Measurements from ENCODE around the gene LRP10.
A peak's percentile ranks its signal among the peaks of the same experiment; 100 is the strongest.
"Not testable (repeated sequence)": the region's sequence is repeated elsewhere in the genome, so short reads cannot be mapped to it uniquely, and the experiment has no call there.

Gene LRP10

GRCh38 chr14:22845821-22846625 is 25.5 kb upstream of the LRP10 start:
- no peak for DNase-seq (ENCODE audit: low read depth)
- Histone ChIP-seq H3K4me1 (ENCODE audit: control insufficient read depth, insufficient read depth, low read length) (peaks cover 81% of the 10 kb centered on the region), H3K36me3 (ENCODE audit: control insufficient read depth, insufficient read depth, low read length, severe bottlenecking) (peaks cover 58% of the 10 kb centered on the region), H3K9ac (ENCODE audit: low read length) (peak overlapping the region; percentile 73), H3K9me3 (ENCODE audit: control insufficient read depth, low read length) (no peaks in the 10 kb centered on the region), H3K27me3 (replicated peaks; ENCODE audit: control insufficient read depth, insufficient read depth, low read length) (no peaks in the 10 kb centered on the region), H3K4me3 (ENCODE audit: low read length) (no peak overlapping the region)

- H3K4me3 ChIP-seq (ENCODE audit: low read length), result no peak overlapping the region
- H3K9me3 ChIP-seq (ENCODE audit: control insufficient read depth, low read length), result no peaks in the 10 kb centered on the region
- peaks cover 81% of the 10 kb centered on the region for H3K4me1 ChIP-seq (ENCODE audit: control insufficient read depth, insufficient read depth, low read length)
- H3K9ac ChIP-seq (ENCODE audit: low read length), result peak overlapping the region; percentile 73
- no peaks in the 10 kb centered on the region for H3K27me3 ChIP-seq (replicated peaks; ENCODE audit: control insufficient read depth, insufficient read depth, low read length)
- DNase-seq (ENCODE audit: low read depth), result no peak
- peaks cover 50% of the 10 kb centered on the region for H3K36me3 ChIP-seq (ENCODE audit: control insufficient read depth, insufficient read depth, low read length, severe bottlenecking)
These were observed 24.7 kb upstream of the LRP10 start for GRCh38 chr14:22846811-22847307.

GRCh38 chr14:22847661-22848341 is 23.7 kb upstream of the LRP10 start:
- DNase-seq (ENCODE audit: low read depth), result peak; percentile 75
- H3K9ac ChIP-seq (ENCODE audit: low read length), result peak overlapping the region; percentile 80

GRCh38 chr14:22848351-22849164 is 23.0 kb upstream of the LRP10 start:
- Histone ChIP-seq H3K36me3 (ENCODE audit: control insufficient read depth, insufficient read depth, low read length, severe bottlenecking) (peaks cover 33% of the 10 kb centered on the region), H3K27me3 (replicated peaks; ENCODE audit: control insufficient read depth, insufficient read depth, low read length) (no peaks in the 10 kb centered on the region), H3K9ac (ENCODE audit: low read length) (peak overlapping the region; percentile 80), H3K4me1 (ENCODE audit: control insufficient read depth, insufficient read depth, low read length) (peaks cover 86% of the 10 kb centered on the region), H3K4me3 (ENCODE audit: low read length) (peak overlapping the region; percentile 6), H3K9me3 (ENCODE audit: control insufficient read depth, low read length) (no peaks in the 10 kb centered on the region)
- DNase-seq (ENCODE audit: low read depth), result peak; percentile 96

More at GRCh38 chr14:22847661-22848341, 23.7 kb upstream of the LRP10 start:
- H3K4me1 ChIP-seq (ENCODE audit: control insufficient read depth, insufficient read depth, low read length), result peaks cover 81% of the 10 kb centered on the region
- peaks cover 40% of the 10 kb centered on the region for H3K36me3 ChIP-seq (ENCODE audit: control insufficient read depth, insufficient read depth, low read length, severe bottlenecking)
- no peaks in the 10 kb centered on the region for H3K27me3 ChIP-seq (replicated peaks; ENCODE audit: control insufficient read depth, insufficient read depth, low read length)
- no peaks in the 10 kb centered on the region for H3K9me3 ChIP-seq (ENCODE audit: control insufficient read depth, low read length)
- peak overlapping the region; percentile 22 for H3K4me3 ChIP-seq (ENCODE audit: low read length)

- no peaks in the 10 kb centered on the region for H3K27me3 ChIP-seq (replicated peaks; ENCODE audit: control insufficient read depth, insufficient read depth, low read length)
- peak overlapping the region; percentile 46 for H3K4me3 ChIP-seq (ENCODE audit: low read length)
- peaks cover 85% of the 10 kb centered on the region for H3K4me1 ChIP-seq (ENCODE audit: control insufficient read depth, insufficient read depth, low read length)
- H3K36me3 ChIP-seq (ENCODE audit: control insufficient read depth, insufficient read depth, low read length, severe bottlenecking), result peaks cover 26% of the 10 kb centered on the region
- no peaks in the 10 kb centered on the region for H3K9me3 ChIP-seq (ENCODE audit: control insufficient read depth, low read length)
- peak overlapping the region; percentile 80 for H3K9ac ChIP-seq (ENCODE audit: low read length)
- no peak for DNase-seq (ENCODE audit: low read depth)
These were observed 22.2 kb upstream of the LRP10 start for GRCh38 chr14:22849212-22849819.

GRCh38 chr14:22850944-22851764 is 20.4 kb upstream of the LRP10 start:
- Histone ChIP-seq H3K4me1 (ENCODE audit: control insufficient read depth, insufficient read depth, low read length) (peaks cover 68% of the 10 kb centered on the region), H3K27me3 (replicated peaks; ENCODE audit: control insufficient read depth, insufficient read depth, low read length) (no peaks in the 10 kb centered on the region), H3K4me3 (ENCODE audit: low read length) (peak overlapping the region; percentile 53), H3K36me3 (ENCODE audit: control insufficient read depth, insufficient read depth, low read length, severe bottlenecking) (peaks cover 9% of the 10 kb centered on the region), H3K9me3 (ENCODE audit: control insufficient read depth, low read length) (no peaks in the 10 kb centered on the region), H3K9ac (ENCODE audit: low read length) (peak overlapping the region; percentile 90)
- peak; percentile 96 for DNase-seq (ENCODE audit: low read depth)

GRCh38 chr14:22852178-22852577 is 19.4 kb upstream of the LRP10 start:
- Histone ChIP-seq H3K4me1 (ENCODE audit: control insufficient read depth, insufficient read depth, low read length) (peaks cover 59% of the 10 kb centered on the region), H3K4me3 (ENCODE audit: low read length) (peak overlapping the region; percentile 1), H3K9ac (ENCODE audit: low read length) (peak overlapping the region; percentile 90)
- not testable (repeated sequence) for H3K27me3 ChIP-seq (replicated peaks; ENCODE audit: control insufficient read depth, insufficient read depth, low read length); DNase-seq (ENCODE audit: low read depth); H3K9me3 ChIP-seq (ENCODE audit: control insufficient read depth, low read length); H3K36me3 ChIP-seq (ENCODE audit: control insufficient read depth, insufficient read depth, low read length, severe bottlenecking)

GRCh38 chr14:22852599-22852939 is 19.0 kb upstream of the LRP10 start:
- H3K4me3 ChIP-seq (ENCODE audit: low read length), result peak overlapping the region; percentile 82
- no peak for DNase-seq (ENCODE audit: low read depth)
- H3K27me3 ChIP-seq (replicated peaks; ENCODE audit: control insufficient read depth, insufficient read depth, low read length), result no peaks in the 10 kb centered on the region
- peaks cover 58% of the 10 kb centered on the region for H3K4me1 ChIP-seq (ENCODE audit: control insufficient read depth, insufficient read depth, low read length)
- no peaks in the 10 kb centered on the region for H3K36me3 ChIP-seq (ENCODE audit: control insufficient read depth, insufficient read depth, low read length, severe bottlenecking)
- no peaks in the 10 kb centered on the region for H3K9me3 ChIP-seq (ENCODE audit: control insufficient read depth, low read length)
- H3K9ac ChIP-seq (ENCODE audit: low read length), result peak overlapping the region; percentile 90

- Histone ChIP-seq H3K36me3 (ENCODE audit: control insufficient read depth, insufficient read depth, low read length, severe bottlenecking) (no peaks in the 10 kb centered on the region), H3K4me1 (ENCODE audit: control insufficient read depth, insufficient read depth, low read length) (peaks cover 52% of the 10 kb centered on the region), H3K4me3 (ENCODE audit: low read length) (peak overlapping the region; percentile 82), H3K9me3 (ENCODE audit: control insufficient read depth, low read length) (no peaks in the 10 kb centered on the region), H3K27me3 (replicated peaks; ENCODE audit: control insufficient read depth, insufficient read depth, low read length) (no peaks in the 10 kb centered on the region), H3K9ac (ENCODE audit: low read length) (peak overlapping the region; percentile 90)
- peak; percentile 94 for DNase-seq (ENCODE audit: low read depth)
These were observed 18.4 kb upstream of the LRP10 start for GRCh38 chr14:22852940-22853767.
